ENCODE results near the gene CERKL.

Gene CERKL

DNA sequence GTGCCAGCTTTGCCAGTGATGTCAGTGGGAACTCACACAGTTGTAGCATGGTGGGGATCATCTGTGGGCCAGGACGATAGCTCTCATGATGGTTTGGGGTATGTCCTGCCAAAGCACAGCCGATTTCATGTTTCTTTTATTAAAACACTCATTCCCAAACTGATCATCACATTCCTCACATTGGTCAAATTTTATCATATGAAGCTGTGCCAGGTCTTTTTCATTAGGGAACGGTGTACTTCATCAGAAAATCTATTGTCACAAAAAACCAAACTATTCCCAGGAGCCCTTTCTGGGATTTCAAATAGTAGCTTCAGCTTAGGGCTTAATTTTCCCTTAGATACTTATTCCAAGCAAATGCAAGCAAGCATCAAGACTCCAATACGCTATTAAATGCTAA is 157.7 kb downstream of the CERKL start:
- DNase-seq: no peak
